Measurements from ENCODE around the gene GRIN2B.

DNA sequence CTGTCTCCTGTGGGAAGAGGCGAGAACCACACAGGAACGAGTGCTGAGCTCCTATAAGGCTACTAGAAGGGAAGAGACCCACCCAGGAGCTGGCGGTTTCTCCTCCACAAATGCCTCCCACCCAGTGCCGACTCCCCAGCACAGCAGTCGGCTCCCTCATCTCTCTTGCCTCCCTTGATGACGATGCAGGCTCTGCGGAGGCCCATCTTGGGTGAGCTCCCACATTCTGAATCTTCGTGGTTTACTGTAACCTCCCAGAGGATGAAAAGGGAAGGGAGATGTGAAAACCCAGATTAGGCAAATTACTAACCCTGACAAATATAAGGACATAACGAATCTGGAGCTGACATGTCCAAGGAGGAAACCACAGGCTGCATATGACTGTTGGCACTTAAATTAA, 23.8 kb downstream of the GRIN2B start:
- TF ChIP-seq YY1 (IDR thresholded peaks at IDR 0.05; ENCODE audit: insufficient read depth, insufficient read length) (no peak), ZNF274 (IDR thresholded peaks at IDR 0.05; ENCODE audit: low read depth, low read length) (no peak), SUZ12 (IDR thresholded peaks at IDR 0.05; ENCODE audit: extremely low read depth, insufficient read depth, insufficient read length) (no peak)
